Endothelial cell of umbilical vein (primary cell): ENCODE results near the gene TDRD7.

Source experiments
- EZH2 ChIP-seq: IDR thresholded peaks from 2 replicates; pipeline ENCODE4 v1.6.1; 2012; ENCODE audit warnings: borderline replicate concordance, low read depth, mild to moderate bottlenecking, moderate library complexity, low read length, inconsistent platforms; ENCODE audit not compliant: severe bottlenecking
- FOS ChIP-seq: IDR thresholded peaks from 2 replicates; pipeline ENCODE4 v1.6.1; 2011; ENCODE audit warnings: mild to moderate bottlenecking, low read length, moderate library complexity, borderline replicate concordance; ENCODE audit not compliant: insufficient read depth
- POLR2A ChIP-seq: IDR thresholded peaks from 2 replicates; pipeline ENCODE4 v1.6.1; 2012; ENCODE audit warnings: low read depth, mild to moderate bottlenecking, control low read depth, low read length
- TF ChIP-seq, protein P1 (sequence below), 2 donors: IDR thresholded peaks; 1 replicate in 1 of 2; 2 replicates in 1 of 2; pipeline ENCODE4 v1.5.1; 2011; ENCODE audit warnings: low read length in 2 of 2, mild to moderate bottlenecking in 2 of 2, moderate library complexity in 2 of 2, control low read depth in 1 of 2, inconsistent platforms in 1 of 2, low read depth in 1 of 2; ENCODE audit not compliant: insufficient read depth in 1 of 2; ENCODE audit errors: extremely low read depth in 1 of 2

DNA sequence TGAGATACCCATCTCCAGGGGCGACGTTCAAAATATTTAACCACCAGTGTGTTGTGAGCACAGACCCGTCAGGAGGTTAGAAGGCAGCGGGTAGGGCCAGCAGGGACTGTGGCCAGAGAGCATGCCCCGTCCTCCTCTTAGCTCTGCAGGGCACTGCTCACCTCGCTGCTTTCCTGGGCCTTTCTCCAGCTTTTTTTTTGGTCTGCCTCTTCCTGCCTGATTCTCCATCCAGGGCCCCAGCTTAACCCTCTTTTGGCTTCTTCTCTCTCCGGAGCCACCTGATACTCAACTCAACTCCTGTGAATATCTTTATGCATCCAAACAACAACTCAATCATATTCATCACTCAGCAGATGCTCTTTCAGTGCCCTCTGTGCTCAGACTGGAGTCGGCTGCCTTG, 133.6 kb downstream of the TDRD7 start:
- TF ChIP-seq EZH2: no peak
- TF ChIP-seq, protein P1, sequence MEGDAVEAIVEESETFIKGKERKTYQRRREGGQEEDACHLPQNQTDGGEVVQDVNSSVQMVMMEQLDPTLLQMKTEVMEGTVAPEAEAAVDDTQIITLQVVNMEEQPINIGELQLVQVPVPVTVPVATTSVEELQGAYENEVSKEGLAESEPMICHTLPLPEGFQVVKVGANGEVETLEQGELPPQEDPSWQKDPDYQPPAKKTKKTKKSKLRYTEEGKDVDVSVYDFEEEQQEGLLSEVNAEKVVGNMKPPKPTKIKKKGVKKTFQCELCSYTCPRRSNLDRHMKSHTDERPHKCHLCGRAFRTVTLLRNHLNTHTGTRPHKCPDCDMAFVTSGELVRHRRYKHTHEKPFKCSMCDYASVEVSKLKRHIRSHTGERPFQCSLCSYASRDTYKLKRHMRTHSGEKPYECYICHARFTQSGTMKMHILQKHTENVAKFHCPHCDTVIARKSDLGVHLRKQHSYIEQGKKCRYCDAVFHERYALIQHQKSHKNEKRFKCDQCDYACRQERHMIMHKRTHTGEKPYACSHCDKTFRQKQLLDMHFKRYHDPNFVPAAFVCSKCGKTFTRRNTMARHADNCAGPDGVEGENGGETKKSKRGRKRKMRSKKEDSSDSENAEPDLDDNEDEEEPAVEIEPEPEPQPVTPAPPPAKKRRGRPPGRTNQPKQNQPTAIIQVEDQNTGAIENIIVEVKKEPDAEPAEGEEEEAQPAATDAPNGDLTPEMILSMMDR (IDR thresholded peaks at IDR 0.05; ENCODE audit: extremely low read depth in 1 of 2, insufficient read depth in 1 of 2, low read depth in 1 of 2, low read length in 2 of 2): no peak
- no peak for TF ChIP-seq FOS
- TF ChIP-seq POLR2A: no peak
